GM18499 (cell line): ENCODE measurements around the gene ALDH3A2.

Experiments
- ATAC-seq: cut with Tn5 transposase; IDR thresholded peaks from one replicate; pipeline ENCODE4 v1.9.1; 2021; ENCODE audit warnings: moderate number of reproducible peaks; ENCODE audit not compliant: insufficient read depth, unreplicated experiment

ALDH3A2 gene

DNA sequence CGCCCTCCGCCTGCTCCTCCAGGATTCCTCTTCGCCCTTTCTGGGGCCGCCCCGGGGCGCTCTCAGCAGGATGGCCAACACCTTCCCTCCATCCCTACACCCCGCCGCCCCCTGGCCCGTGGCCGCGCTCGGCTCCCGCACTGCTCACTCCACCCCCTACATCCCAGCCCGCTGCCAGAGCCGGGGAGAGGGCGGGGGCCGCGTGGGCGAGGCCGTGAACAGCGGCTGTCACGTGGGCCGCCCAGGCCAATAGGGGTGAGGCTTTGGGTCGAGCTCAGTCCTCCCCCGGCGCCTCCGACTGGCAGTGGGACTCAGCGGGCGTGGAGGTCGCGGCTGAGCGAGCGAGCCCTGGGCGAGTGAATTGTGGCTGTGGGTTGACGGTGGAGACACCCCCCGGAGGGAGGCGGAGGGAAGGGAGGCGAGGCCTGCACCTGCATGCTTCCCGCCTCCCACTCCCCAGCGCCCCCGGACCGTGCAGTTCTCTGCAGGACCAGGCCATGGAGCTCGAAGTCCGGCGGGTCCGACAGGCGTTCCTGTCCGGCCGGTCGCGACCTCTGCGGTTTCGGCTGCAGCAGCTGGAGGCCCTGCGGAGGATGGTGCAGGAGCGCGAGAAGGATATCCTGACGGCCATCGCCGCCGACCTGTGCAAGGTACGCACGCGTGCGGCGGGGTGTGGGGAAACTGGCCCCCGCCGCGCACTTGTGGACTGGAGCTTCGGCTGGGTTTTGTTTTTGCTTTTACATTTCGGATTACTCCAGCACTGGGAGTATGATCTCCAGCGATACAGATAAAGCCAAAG lies at the start of gene ALDH3A2:
ALDH3A2 (plus strand) TSS at position 277 of the 799 bp plus-strand sequence; CDS start at position 498, 221 bp downstream.
- peak; percentile 63 for ATAC-seq

DNA sequence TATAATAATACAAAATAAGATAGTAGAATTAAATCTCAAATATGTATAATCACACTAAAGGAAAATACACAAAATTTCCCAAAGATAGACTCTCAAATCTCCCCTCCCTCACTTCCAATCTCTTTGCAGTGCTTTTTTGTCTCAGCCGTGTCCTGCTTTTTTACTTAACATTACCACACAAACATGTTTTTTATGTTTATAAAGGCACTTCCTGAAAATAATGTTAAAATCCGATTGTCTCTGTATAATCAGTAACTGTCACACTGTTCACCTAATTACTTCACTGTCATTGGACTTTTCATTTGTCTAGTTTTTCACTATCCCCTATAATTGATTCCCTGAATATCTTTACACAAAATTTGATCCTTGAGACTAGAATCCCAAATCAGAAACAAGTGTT lies 38.2 kb upstream of the ALDH3A2 start:
- no peak for ATAC-seq

DNA sequence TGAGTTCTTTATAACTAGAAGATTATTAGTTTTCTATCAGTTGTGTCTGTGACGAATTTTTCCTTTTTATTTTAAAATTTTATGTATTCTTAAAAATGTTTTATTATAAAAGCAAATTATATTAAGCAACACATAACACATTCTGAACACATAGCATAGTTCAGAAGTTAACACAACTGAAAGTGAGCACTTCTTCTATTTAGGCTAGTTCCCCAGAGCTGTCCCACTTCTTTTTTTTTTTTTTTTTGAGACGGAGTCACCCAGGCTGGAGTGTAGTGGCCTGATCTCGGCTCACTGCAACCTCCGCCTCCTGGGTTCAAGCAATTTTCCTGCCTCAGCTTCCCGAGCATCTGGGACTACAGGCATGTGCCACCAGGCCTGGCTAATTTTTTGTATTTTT lies 37.7 kb upstream of the ALDH3A2 start:
- no peak for ATAC-seq

DNA sequence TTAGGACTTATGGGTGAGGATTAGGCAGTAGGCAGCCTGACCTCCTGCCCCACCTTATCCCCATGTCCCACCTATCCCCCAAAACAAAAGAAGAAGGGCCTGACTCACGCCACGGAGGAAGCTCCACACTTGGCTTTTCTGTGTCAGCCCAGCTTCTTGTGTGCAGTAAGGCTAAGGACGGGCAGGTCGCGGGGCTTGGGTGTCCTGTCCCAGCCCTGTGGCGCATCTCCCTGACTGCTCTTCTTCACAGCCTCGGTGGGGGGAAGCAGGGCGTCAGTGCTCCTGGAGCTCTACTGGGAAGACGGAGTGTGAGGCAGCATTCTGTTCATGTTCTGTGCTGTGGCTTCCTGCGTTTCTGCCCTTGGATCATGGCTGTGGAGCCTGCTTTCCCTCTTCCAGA lies 34.6 kb upstream of the ALDH3A2 start:
- no peak for ATAC-seq

DNA sequence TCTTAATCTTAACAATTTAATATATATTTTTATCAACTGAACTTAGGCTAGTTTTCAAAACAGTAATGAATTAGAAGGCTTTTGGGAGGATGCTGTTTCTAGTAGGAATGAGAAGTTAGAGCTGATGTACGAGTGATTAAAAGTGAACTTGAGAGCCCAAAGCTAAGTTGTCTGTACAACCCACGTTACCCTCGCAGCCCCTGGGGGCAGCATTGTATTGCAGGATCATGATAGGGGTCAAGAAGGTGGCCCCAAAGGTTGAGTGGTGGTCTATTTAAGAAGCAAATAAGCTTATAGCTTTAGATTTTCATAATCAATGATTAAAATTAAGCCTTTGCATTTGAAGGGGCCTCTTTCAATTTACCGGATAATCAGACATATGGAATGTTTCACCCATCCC lies 33.7 kb upstream of the ALDH3A2 start:
- no peak for ATAC-seq

DNA sequence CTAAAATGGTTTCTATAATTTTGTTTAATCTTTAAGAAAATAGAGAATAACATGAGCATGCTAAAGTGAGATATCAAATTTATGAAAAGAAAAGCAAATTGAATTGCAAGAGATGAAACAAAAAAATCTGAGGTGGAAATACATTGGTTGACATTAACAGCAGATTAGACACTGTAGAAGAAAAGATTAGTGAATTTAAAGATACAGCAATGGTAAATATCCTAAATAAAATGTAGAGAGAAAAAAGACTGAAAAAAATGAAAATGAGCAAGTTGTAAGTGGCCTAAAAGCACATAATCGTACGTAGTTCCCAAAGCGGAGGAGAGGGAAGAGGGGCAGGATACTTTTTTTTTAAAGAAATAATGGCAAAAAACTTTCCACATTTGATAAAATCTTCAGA lies 30.5 kb upstream of the ALDH3A2 start:
- ATAC-seq: no peak

DNA sequence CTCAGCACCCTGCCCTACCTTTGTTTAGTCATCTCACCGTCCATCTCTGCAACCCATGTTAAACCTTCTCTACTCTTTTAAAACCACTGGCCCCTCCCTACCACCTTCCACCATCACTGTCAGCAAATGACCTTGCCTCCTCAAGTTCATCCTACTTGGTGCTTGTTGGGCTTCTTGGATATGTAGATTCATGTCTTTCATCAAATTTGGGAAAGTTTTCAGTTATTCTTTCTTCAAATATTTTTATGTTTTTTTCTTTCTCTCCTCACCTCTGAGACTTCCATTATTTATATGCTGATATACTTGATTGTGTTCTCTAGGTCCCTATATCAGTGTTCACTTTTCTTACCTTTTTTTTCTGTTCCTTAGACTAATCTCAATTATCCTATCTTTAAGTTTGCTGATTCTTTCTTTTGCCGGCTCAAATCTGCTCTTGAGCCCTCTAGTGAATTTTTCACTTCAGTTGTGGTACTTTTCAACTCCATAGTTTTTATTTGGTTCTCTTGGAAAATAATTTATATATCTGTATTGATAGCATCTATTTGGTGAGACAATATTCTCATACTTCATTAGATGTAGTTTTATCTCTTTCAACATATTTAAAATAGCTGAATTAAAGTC lies 28.7 kb upstream of the ALDH3A2 start:
- ATAC-seq: no peak

DNA sequence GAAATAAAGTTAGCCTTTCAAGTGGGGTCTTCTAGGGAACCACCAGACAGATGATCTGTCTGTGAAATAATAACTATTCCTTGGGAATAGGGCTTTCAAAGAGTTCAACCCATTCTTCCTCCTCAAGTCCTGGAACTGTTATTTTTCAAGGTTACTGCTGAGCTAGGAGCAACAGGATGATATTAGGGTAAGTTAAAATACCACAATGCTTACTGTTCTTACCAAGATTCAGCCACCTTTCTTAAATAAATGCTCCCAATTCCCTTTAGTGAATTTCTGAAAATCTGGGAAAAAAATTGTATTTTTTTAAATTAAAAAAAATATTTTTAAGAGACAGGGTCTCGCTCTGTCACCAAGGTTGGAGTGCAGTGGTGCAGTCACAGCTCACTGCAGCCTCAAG lies 26.9 kb upstream of the ALDH3A2 start:
- ATAC-seq: no peak

DNA sequence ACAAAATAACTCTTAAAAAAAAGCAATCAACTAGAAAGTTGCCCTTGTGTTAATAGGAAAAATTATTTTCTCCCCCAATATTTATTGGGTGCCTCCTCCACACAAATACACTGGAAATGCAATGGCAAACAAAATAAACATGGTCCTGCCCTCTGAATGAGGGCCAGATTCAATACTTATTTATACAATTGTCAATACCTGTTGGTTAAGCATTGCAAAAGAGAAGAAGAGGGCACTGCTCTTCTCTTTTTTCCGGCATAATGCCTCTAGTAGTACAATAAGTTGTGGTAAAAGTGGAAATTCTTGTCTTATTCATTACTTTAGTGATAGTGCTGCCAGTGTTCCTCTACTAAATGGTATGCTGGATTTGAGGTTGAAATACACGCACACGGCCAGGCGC lies 22.5 kb upstream of the ALDH3A2 start:
- no peak for ATAC-seq

DNA sequence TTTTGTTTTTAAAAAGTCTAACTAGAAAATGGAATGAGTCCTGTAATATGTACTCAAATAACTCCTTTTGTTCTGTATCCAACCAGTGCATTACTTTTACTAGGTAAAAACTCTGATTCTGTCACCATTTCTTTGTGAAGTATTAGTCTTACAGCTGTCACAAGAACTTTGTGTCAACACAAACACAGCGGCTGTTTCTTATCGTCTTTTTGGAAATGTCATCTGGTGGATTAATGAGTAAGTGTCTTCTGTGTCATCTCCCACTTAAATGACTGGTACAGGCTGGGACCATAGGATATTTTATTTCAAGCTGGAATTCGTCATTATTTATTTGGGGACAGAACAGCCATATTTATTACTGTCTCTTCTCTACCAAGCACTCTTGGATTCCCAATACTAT lies 19.1 kb upstream of the ALDH3A2 start:
- no peak for ATAC-seq

DNA sequence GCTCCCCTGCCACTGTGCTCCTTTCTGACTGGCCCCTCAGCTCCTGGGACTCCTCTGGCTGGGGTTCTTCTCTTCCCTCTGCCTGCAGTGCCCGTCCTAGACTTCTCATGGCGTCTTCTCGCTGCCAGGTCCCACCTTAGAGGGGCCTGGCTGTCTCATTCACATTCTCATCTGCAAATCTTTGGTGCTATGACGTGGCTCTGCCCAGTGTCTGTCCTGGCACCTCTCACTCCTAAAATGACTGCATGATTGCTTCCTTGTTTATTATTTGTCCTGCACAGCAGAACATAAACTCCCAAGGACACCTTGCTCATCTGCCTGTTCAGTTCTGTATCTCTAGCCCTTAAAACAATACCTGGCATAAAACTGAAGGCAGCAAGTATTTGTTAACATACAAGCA lies 18.5 kb upstream of the ALDH3A2 start:
- ATAC-seq: no peak

DNA sequence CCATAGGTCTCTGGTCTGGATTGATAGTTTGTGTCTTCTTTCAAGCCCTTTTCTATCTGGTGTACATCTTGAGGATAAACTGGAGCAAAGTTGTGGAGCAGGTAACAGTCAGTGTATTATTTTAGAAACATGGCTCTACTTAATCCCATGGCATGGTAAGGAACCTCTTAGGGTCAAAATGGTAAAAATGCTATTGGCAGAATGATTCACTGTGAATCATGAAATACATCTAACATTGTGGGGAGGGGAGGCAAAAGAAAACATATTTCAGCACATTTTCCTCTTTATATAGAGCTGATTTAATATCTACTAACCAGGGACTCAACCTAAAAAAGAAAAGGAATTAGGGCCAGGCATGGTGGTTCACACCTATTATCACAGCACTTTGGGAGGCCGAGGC lies 17.9 kb upstream of the ALDH3A2 start:
- ATAC-seq: no peak

DNA sequence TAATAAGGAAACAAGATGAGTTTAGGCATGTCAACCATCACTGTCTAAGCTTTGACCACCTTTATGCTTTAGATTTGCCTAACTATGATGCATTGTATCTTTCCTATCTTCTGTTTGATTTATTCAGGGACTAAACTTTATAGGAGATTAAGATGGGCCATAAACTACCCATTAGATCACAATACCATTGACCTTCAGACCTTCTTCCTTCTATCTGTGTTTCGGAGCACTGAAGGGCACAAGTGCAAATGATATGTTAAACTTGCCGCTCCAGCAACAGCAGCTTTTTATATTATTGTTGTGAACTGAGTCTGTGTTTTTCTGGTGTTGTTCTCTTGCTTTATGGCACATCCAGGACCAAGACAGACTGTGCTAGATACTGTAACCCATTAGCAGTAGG lies 16.6 kb upstream of the ALDH3A2 start:
- no peak for ATAC-seq

DNA sequence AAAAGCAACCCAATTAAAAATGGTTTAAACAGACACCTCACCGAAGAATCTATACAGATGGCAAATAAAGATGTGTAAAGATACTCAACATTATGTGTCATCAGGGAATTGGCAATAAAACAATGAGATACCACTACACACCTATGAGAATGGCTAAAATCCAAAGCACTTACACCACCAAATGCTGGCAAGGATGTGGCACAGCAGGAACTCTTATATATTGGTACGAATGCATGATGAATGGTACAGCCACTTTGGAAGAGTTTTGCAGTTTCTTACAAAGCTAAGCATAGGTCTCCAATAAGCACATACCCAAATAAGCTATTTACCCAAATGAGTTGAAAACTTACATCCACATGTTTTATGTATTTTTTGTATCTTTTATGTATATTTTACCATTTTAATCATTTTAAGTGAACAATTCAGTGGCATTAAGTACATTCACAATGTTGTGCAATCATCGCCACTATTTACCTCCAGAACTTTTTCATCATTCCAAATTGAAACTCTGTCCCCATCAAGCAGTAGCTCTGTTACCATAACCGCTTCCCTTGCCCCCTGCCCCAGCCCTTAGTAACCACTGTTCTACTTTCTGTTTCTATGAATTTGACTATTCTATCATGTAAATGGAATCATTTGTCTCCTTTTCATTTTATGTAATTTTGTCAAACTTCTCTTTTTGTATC lies 6.7 kb upstream of the ALDH3A2 start:
- ATAC-seq: no peak

DNA sequence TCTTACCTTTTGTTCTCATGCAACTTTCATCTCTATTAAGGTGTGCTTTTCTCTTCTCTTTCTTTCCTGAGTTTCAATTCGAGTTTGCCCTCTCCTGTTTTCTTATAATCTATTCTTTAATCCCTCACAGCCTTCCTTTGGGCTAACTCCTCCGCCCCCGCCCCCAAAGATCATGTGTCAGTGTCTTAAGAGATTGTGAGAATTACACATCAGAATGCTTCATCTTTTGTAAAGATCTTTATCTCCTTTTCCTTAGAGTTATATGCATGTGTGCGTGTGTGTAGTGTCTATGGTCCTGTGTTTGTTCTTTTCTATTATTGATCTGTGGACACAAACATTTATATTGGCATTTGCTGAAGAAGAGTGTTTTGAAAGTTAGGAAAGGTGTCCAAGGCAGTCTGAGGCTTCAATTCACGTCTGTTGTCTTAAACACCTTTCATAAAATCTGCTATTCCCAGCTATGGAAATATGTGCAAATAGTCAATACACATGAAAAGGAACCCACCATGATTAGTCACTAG lies 6.1 kb upstream of the ALDH3A2 start:
- ATAC-seq: no peak

DNA sequence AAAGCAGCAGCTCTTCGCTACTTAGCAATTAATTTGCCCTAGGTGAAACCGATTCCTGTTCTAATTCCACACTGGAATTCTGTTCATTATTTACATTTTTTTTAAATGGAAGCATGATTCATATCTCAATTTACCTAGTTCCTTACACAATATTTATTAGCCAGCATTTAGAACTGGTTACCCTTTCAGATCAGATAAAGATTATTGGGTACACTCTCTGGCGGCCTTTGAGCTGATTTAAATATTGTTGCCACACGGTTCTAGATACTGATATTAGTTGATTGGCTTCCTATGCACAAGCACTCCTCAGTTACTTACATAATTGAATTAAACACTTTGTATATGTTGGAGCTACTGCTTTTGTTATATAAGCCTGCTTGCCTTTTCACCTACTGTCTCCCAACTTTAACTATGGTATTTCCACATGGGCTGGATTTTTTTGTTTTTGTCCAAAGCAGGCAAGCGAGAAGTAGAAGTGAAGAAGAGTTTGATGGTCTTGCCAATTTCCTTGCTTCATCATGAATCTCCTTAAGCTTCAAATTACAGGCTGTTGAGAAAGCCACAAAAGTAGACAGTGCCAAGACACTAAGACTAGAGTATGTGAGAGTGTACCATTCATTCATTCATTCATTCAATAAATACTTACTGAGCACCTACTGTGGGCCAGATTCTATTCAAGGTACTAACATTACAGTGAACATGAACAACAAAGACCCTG lies 3.9 kb upstream of the ALDH3A2 start:
- ATAC-seq: no peak

DNA sequence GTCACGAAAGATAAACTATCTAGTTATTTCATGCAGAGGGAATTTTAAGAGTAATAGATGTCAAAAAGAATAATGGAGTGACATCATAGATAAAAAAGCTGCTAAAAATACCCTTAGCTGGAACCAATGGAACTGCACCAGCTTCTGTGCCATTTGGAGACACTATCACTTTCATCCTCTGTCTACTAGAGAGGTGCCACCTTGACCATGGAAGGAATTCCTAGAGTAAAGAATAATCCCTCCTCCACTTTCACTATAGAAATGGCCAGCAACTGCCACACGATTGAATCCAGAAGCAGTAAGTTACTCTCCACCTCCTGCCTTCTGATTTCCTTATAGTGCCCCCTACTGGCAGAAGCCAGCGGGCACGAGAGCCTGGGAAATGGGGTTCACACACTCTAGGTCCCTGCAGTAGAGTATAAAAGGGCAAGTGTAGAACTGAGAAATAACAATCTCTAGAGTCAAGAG lies 2.8 kb upstream of the ALDH3A2 start:
- no peak for ATAC-seq

DNA sequence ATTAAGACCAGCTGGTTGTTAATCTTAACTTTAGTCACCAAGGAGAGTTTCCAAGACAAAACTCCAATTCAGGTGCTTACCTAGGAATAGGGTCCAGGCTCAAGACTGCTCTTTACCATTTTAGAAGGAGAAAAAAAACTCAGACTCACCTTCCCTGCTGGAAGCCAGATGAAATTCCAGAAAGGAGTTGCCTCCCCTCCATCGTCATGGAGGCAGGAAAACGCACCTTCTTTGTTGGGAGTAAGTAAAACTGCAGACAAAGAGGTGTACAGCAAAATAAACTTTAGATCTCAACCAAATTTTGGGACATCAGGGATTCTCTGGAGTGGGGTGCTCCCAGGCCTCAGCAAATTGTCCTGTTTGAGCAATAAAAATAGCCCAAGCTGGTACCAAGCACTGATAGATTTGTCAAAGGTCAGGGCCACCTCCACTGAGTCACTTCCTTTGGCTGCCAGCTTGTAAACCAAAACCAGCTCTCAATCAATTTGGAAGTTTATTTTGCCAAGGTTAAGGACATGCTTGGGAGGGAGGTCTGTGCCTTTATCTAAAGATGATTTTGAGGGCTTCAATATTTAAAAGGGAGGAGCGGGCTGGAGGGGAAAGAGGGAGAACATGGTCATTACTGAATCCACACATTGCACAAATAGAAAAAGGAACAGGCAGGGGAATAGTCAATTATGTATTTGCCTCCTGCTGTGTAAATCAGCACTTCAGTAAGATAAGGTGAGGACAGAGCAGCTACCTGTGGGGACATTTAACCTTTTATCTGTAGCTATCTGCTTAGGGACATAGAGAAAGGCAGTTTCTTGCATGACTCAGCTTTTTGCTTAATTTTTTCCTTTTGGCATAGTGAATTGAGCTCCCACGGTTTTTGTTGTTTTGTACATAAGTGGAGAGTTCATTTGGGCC lies 1.5 kb upstream of the ALDH3A2 start:
- no peak for ATAC-seq

DNA sequence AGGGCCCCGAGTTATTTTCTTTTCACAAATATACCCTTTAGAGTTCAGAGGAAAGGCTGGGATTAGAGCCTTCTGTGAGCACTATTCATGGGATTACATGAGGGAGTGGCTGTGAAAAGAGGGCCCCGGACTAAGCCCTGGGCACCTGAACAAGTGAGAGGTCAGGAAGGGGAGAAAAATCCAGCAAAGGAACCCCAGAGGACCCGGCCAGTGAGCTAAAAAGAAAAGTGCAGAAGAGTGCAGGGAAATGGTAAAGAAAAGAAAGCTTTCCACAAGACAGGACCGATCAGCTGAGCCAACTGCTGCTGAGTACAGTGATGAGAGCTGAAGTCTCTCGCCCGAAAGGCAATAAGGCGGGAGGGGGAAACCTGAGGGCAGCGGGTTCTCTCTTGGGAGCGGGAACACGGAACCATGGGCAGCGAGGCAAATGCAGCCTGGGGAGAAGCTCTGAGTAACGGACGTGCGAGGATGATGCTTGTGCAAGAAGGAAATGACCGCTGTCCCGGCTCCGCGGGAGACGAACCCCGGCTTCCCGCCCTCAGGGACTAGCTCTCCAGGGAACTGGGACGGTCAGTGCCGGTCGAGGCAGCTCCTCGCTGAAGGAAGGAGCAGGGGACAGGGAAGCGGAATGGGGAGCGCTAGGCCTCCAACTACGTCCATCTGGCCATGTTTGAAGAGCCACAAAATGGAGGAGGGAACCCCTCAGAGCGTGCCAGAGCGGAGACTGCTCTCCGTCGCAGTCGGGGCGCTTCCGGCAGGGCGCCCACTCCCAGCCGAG lies 665 bp upstream of the ALDH3A2 start:
- ATAC-seq: peak; percentile 5
